H1 (cell line): ENCODE measurements around the gene SEMA6A. TPM values are rescaled to one million over a fixed set of nuclear protein-coding genes. Genes with fewer than 3 reads are reported as not detected.

Experiments
- CTCF ChIA-PET: fragments of 300-600 bp; sonication (Branson Sonifier 250); formaldehyde crosslinking; loops from one replicate; lab custom pipeline; 2021; ENCODE audit not compliant: partially characterized antibody; lab: Charles Lee
- POLR2A ChIA-PET: fragments of 300-600 bp; sonication (Branson Sonifier 250); formaldehyde crosslinking; loops from one replicate; lab custom pipeline; 2021; ENCODE audit warnings: inconsistent platforms; ENCODE audit not compliant: partially characterized antibody; lab: Charles Lee
- DNase-seq, 2 experiments: peaks; one replicate each; pipeline versions ENCODE4 v3.0.0 to v3.0.0-alpha.2; 2010 to 2022; ENCODE audit warnings: low spot score in 2 of 2, low read depth in 1 of 2, mixed read lengths in 1 of 2
- FAIRE-seq: peaks from 2 replicates; lab custom pipeline; 2011; peaks lifted over from hg19 to GRCh38; lab: Jason Lieb, UNC
- H2AFZ ChIP-seq: 2 replicates; pipeline ENCODE4 v1.8.1; 2012; ENCODE audit warnings: low read length, inconsistent platforms
- H2AK5ac ChIP-seq: 2 replicates; pipeline ENCODE4 v1.6.1; 2013; ENCODE audit warnings: low read depth, low read length
- H2BK120ac ChIP-seq: replicated peaks from 2 replicates; pipeline ENCODE3; 2013; ENCODE audit warnings: low read depth, low read length, inconsistent platforms
- H2BK12ac ChIP-seq: 2 replicates; pipeline ENCODE4 v1.6.1; 2013; ENCODE audit warnings: low read depth, low read length
- H2BK15ac ChIP-seq: 2 replicates; pipeline ENCODE4 v1.6.1; 2013; ENCODE audit warnings: low read length
- H2BK20ac ChIP-seq: 2 replicates; pipeline ENCODE4 v1.6.1; 2013; ENCODE audit warnings: low read length
- H2BK5ac ChIP-seq: 2 replicates; pipeline ENCODE4 v1.6.1; 2013; ENCODE audit warnings: low read depth, low read length
- H3K14ac ChIP-seq: 2 replicates; pipeline ENCODE4 v1.6.1; 2013; ENCODE audit warnings: inconsistent platforms; ENCODE audit not compliant: insufficient read length
- H3K18ac ChIP-seq: 2 replicates; pipeline ENCODE4 v1.6.1; 2013; ENCODE audit warnings: low read length; ENCODE audit errors: extremely low read depth
- H3K23ac ChIP-seq: 2 replicates; pipeline ENCODE4 v1.6.1; 2013; ENCODE audit warnings: inconsistent platforms; ENCODE audit not compliant: insufficient read length
- H3K23me2 ChIP-seq: 2 replicates; pipeline ENCODE4 v1.6.1; 2013; ENCODE audit warnings: low read depth, low read length
- H3K27ac ChIP-seq: 2 replicates; pipeline ENCODE4 v1.6.1; 2011; ENCODE audit warnings: low read depth, low read length, inconsistent platforms
- H3K27me3 ChIP-seq, 4 experiments: replicated peaks in 1 of 4; 1 replicate in 1 of 4; 2 replicates in 3 of 4; pipeline versions ENCODE4 v1.6.1 to v1.8.1; 2011 to 2013; ENCODE audit warnings: low read length in 3 of 4, mild to moderate bottlenecking in 3 of 4, inconsistent platforms in 2 of 4, mixed read lengths in 2 of 4, moderate library complexity in 1 of 4; ENCODE audit not compliant: control insufficient read depth in 3 of 4, insufficient read depth in 3 of 4; ENCODE audit errors: extremely low read depth in 1 of 4
- H3K36me3 ChIP-seq, 4 experiments: 2 replicates each; pipeline versions ENCODE4 v1.6.1 to v1.8.1; 2011 to 2013; ENCODE audit warnings: mild to moderate bottlenecking in 4 of 4, low read length in 3 of 4, moderate library complexity in 2 of 4, control low read depth in 1 of 4, inconsistent platforms in 1 of 4; ENCODE audit not compliant: insufficient read depth in 4 of 4, control insufficient read depth in 2 of 4
- H3K4ac ChIP-seq: replicated peaks from 2 replicates; pipeline ENCODE3; 2013; ENCODE audit warnings: low read length, low read depth, mixed read lengths, inconsistent platforms; ENCODE audit not compliant: insufficient read length
- H3K4me1 ChIP-seq, 4 experiments: replicated peaks in 1 of 4; 1 replicate in 1 of 4; 2 replicates in 3 of 4; pipeline versions ENCODE4 v1.6.1 to v1.8.1; 2011 to 2013; ENCODE audit warnings: low read length in 3 of 4, inconsistent platforms in 2 of 4, mixed read lengths in 1 of 4; ENCODE audit not compliant: insufficient read depth in 4 of 4, control insufficient read depth in 3 of 4
- H3K4me2 ChIP-seq, 2 experiments: 2 replicates each; pipeline versions ENCODE4 v1.6.1 to v1.8.1; 2011 to 2013; ENCODE audit warnings: low read depth in 2 of 2, low read length in 2 of 2, control low read depth in 1 of 2, inconsistent platforms in 1 of 2, mild to moderate bottlenecking in 1 of 2; ENCODE audit not compliant: insufficient read depth in 1 of 2
- H3K4me3 ChIP-seq, 4 experiments: fragments of 200-600, 300-600 bp in 1 of 4; sonication (generic), shearing (Covaris generic), sonication (Bioruptor Twin) in 1 of 4; 2 replicates each; pipeline versions ENCODE4 v1.5.1 to v1.8.1; 2011 to 2016; ENCODE audit warnings: low read length in 4 of 4, low read depth in 3 of 4, control low read depth in 2 of 4, inconsistent platforms in 2 of 4, mild to moderate bottlenecking in 2 of 4, mixed read lengths in 1 of 4, moderate library complexity in 1 of 4; ENCODE audit not compliant: insufficient read depth in 2 of 4; ENCODE audit errors: extremely low read depth in 1 of 4
- H3K56ac ChIP-seq: replicated peaks from 2 replicates; pipeline ENCODE3; 2013; ENCODE audit warnings: low read depth, mild to moderate bottlenecking, mixed read lengths, low read length, inconsistent platforms; ENCODE audit not compliant: insufficient read length
- H3K79me1 ChIP-seq: 2 replicates; pipeline ENCODE4 v1.6.1; 2013; ENCODE audit warnings: low read depth, low read length, control low read depth
- H3K79me2 ChIP-seq, 2 experiments: 2 replicates each; pipeline versions ENCODE4 v1.6.1 to v1.8.1; 2012 to 2013; ENCODE audit warnings: low read length in 2 of 2, mild to moderate bottlenecking in 2 of 2, inconsistent platforms in 1 of 2; ENCODE audit not compliant: insufficient read depth in 2 of 2, control insufficient read depth in 1 of 2
- H3K9ac ChIP-seq, 4 experiments: replicated peaks in 1 of 4; 1 replicate in 1 of 4; 2 replicates in 3 of 4; pipeline versions ENCODE4 v1.6.1 to v1.8.1; 2011 to 2013; ENCODE audit warnings: low read depth in 3 of 4, low read length in 3 of 4, control low read depth in 2 of 4, mild to moderate bottlenecking in 2 of 4, moderate library complexity in 2 of 4, inconsistent platforms in 1 of 4; ENCODE audit errors: extremely low read depth in 1 of 4
- H3K9me3 ChIP-seq, 2 experiments: 2 replicates each; pipeline versions ENCODE4 v1.6.1 to v1.8.1; 2012 to 2013; ENCODE audit warnings: mild to moderate bottlenecking in 2 of 2, moderate library complexity in 2 of 2, control low read depth in 1 of 2, inconsistent platforms in 1 of 2, low read depth in 1 of 2, low read length in 1 of 2, mixed read lengths in 1 of 2; ENCODE audit not compliant: insufficient read depth in 2 of 2
- H4K20me1 ChIP-seq, 2 experiments: replicated peaks in 1 of 2; 2 replicates each; pipeline versions ENCODE3 to v1.8.1; 2011 to 2013; ENCODE audit warnings: inconsistent platforms in 2 of 2, low read length in 2 of 2, mild to moderate bottlenecking in 1 of 2; ENCODE audit not compliant: insufficient read depth in 2 of 2, control insufficient read depth in 1 of 2
- H4K5ac ChIP-seq: 2 replicates; pipeline ENCODE4 v1.6.1; 2013; ENCODE audit warnings: low read length, low read depth, mixed read lengths, inconsistent platforms; ENCODE audit not compliant: insufficient read length
- H4K8ac ChIP-seq: 2 replicates; pipeline ENCODE4 v1.8.0; 2013; ENCODE audit warnings: mild to moderate bottlenecking, moderate library complexity, low read length, inconsistent platforms; ENCODE audit not compliant: insufficient read depth; ENCODE audit errors: extremely low read depth
- H4K91ac ChIP-seq: replicated peaks from 2 replicates; pipeline ENCODE3; 2013; ENCODE audit warnings: low read length, mixed read lengths, inconsistent platforms; ENCODE audit not compliant: insufficient read length
- ATF2 ChIP-seq: IDR thresholded peaks from 2 replicates; pipeline ENCODE4 v1.6.1; 2012; ENCODE audit warnings: low read length, inconsistent platforms
- CHD1 ChIP-seq: IDR thresholded peaks from 2 replicates; pipeline ENCODE4 v1.6.1; 2012; ENCODE audit warnings: low read depth, low read length, improper control_type of control experiment
- CTBP2 ChIP-seq: IDR thresholded peaks from 2 replicates; pipeline ENCODE4 v1.7.0; 2011; ENCODE audit warnings: borderline replicate concordance, mild to moderate bottlenecking, moderate library complexity, mixed read lengths, low read length; ENCODE audit not compliant: insufficient read depth, insufficient read length
- FOSL1 ChIP-seq: IDR thresholded peaks from 2 replicates; pipeline ENCODE4 v1.6.1; 2011; ENCODE audit warnings: mild to moderate bottlenecking, low read depth, low read length, moderate library complexity; ENCODE audit not compliant: insufficient read depth
- MAFK ChIP-seq: IDR thresholded peaks from 2 replicates; pipeline ENCODE4 v1.6.1; 2012; ENCODE audit warnings: low read depth, mild to moderate bottlenecking, improper control_type of control experiment, low read length
- MAX ChIP-seq: IDR thresholded peaks from 2 replicates; pipeline ENCODE4 v1.6.1; 2012; ENCODE audit warnings: inconsistent platforms
- NANOG ChIP-seq: IDR thresholded peaks from 2 replicates; pipeline ENCODE4 v1.6.1; 2011; ENCODE audit warnings: low read length, low read depth, mild to moderate bottlenecking, inconsistent platforms; ENCODE audit not compliant: insufficient read depth, poor library complexity, severe bottlenecking
- POU5F1 ChIP-seq: IDR thresholded peaks from 2 replicates; pipeline ENCODE4 v1.6.1; 2011; ENCODE audit warnings: low read depth, mild to moderate bottlenecking, low read length, moderate library complexity
- RFX5 ChIP-seq: IDR thresholded peaks from 2 replicates; pipeline ENCODE4 v1.6.1; 2011; ENCODE audit warnings: low read depth, low read length, improper control_type of control experiment, borderline replicate concordance
- SIN3A ChIP-seq, 2 experiments: IDR thresholded peaks in 1 of 2; conservative IDR thresholded peaks in 1 of 2; 2 replicates each; pipeline ENCODE4 v1.6.1; 2011 to 2012; ENCODE audit warnings: low read length in 2 of 2, improper control_type of control experiment in 1 of 2, low read depth in 1 of 2, mild to moderate bottlenecking in 1 of 2
- SIRT6 ChIP-seq: IDR thresholded peaks from one replicate; pipeline ENCODE4 v1.7.1; 2012; ENCODE audit warnings: low read length, inconsistent platforms
- polyA plus RNA-seq, 7 experiments: library from polyadenylated mRNA; depleted of rRNA in 3 of 7; stranded (reverse) in 5 of 7; unstranded in 2 of 7; fragments of >200 nt in 5 of 7; fragments of 200-250 nt in 2 of 7; gene quantifications; 1 replicate in 5 of 7; 2 replicates in 1 of 7; 4 replicates in 1 of 7; pipeline versions ENCODE4 v1.2.1 to v1.2.3, GENCODE V29; 2011 to 2013; ENCODE audit warnings: missing spikeins in 2 of 7, mixed read lengths in 2 of 7
- total RNA-seq: library from RNA; stranded (reverse); fragmentation: NEBNext Ultra II Directional; extraction: Animal tissue kit (Norgen Biotek cat#: 25700); gene quantifications from 2 replicates; pipeline ENCODE4 v1.2.1, GENCODE V29; 2021

SEMA6A gene
- total and polyA plus RNA-seq, 2 of the 8 experiments (the other 6 are each of a cell fraction or from before 2014, with no cell fraction given): 78.3 to 277 TPM

GRCh38 chr5:116583085-116583861, 8.7 kb upstream of the SEMA6A start:
- POLR2A ChIA-PET: interaction anchor here (1.7 kb wide), 1 partner anchor 8 kb away, joined by 9 read pairs; the partner anchor contains the start of gene SEMA6A
- Histone ChIP-seq H2BK5ac (no peak overlapping the region), H2BK120ac (no peak overlapping the region), H4K20me1 (no peaks in the 10 kb centered on the region), H2BK20ac (no peak overlapping the region), H2AK5ac (no peak overlapping the region), H2BK15ac (no peak overlapping the region), H3K18ac (no peak overlapping the region), H3K4me2 (no peak overlapping the region), H3K23ac (no peak overlapping the region), H4K91ac (no peak overlapping the region), H3K36me3 (no peaks in the 10 kb centered on the region), H2AFZ (no peak overlapping the region), H3K4me1 (peaks cover 0 to 2% (median under 1%) of the 10 kb centered on the region in 4 experiments; a peak in 1 of 7 replicates), H3K9me3 (no peaks in the 10 kb centered on the region), H3K27me3 (no peaks in the 10 kb centered on the region; a peak in 2 of 7 replicates), H3K4ac (no peak overlapping the region), H3K79me2 (no peaks in the 10 kb centered on the region), H4K5ac (no peak overlapping the region), H3K27ac (no peak overlapping the region), H4K8ac (no peak overlapping the region), H3K56ac (no peak overlapping the region), H3K79me1 (no peaks in the 10 kb centered on the region), H3K4me3 (no peak overlapping the region), H3K14ac (no peak overlapping the region), H2BK12ac (no peak overlapping the region), H3K9ac (no peak overlapping the region), H3K23me2 (no peaks in the 10 kb centered on the region)
- CTCF ChIA-PET: interaction anchor here (1.5 kb wide), 1 partner anchor 63 kb away, joined by 5 read pairs; no protein-coding TSS in a partner anchor
- FAIRE-seq (no peak), DNase-seq (no peak)
- TF ChIP-seq POU5F1: no peak
- no peak for TF ChIP-seq SIN3A (conservative IDR thresholded peaks at IDR 0.05 in 1 of 2, IDR thresholded peaks at IDR 0.05 in 1 of 2; ENCODE audit: low read depth in 1 of 2, low read length in 2 of 2)
- no peak for TF ChIP-seq CHD1
- TF ChIP-seq FOSL1: no peak
- TF ChIP-seq CTBP2: no peak
- no peak for TF ChIP-seq RFX5
- no peak for TF ChIP-seq MAFK
- no peak for TF ChIP-seq NANOG
- no peak for TF ChIP-seq SIRT6
- TF ChIP-seq MAX: no peak
- no peak for TF ChIP-seq ATF2
